H1 (cell line): ENCODE data around the gene MAPK8. TPM values are rescaled to one million over a fixed set of nuclear protein-coding genes. Genes with fewer than 3 reads are reported as not detected.

Experiments used
- CHD7 ChIP-seq: fragments of 300-600 bp; sonication (generic); IDR thresholded peaks from 2 replicates; pipeline ENCODE4 v1.7.1; 2012; ENCODE audit warnings: low read length, moderate library complexity, mild to moderate bottlenecking, inconsistent platforms; ENCODE audit not compliant: insufficient replicate concordance
- polyA plus RNA-seq, 7 experiments: library from polyadenylated mRNA; depleted of rRNA in 3 of 7; stranded (reverse) in 5 of 7; unstranded in 2 of 7; fragments of >200 nt in 5 of 7; fragments of 200-250 nt in 2 of 7; gene quantifications; 1 replicate in 5 of 7; 2 replicates in 1 of 7; 4 replicates in 1 of 7; pipeline versions ENCODE4 v1.2.1 to v1.2.3, GENCODE V29; 2011 to 2013; ENCODE audit warnings: missing spikeins in 2 of 7, mixed read lengths in 2 of 7
- total RNA-seq: library from RNA; stranded (reverse); fragmentation: NEBNext Ultra II Directional; extraction: Animal tissue kit (Norgen Biotek cat#: 25700); gene quantifications from 2 replicates; pipeline ENCODE4 v1.2.1, GENCODE V29; 2021

The MAPK8 gene
- total and polyA plus RNA-seq, 2 of the 8 experiments (the other 6 are each of a cell fraction or from before 2014, with no cell fraction given), result 23.3 to 71.3 TPM

DNA sequence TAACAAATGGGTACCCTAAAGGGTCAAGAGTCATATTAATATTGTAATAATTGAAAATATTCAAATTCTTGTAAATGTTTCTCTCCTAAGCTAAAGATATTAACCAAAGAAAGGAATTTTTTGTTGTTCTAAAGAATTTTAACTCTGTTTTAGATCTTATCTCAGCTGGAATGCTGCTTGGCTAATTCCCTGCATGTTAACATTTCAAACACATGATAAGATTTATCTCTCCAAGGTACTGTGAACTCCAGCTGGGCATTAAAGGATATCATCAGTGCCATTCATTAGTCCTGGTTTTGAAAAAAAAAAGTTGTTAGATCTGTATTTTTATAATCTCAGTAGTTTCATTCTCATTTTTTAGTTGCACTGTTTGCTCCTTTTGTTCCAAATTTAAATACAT, 76.9 kb downstream of the MAPK8 start (continued):
- no peak for TF ChIP-seq CHD7
- TF ChIP-seq, all 59 proteins: peak for 0
